ENCODE data around the gene AKAP14. TPM values are rescaled to one million over a fixed set of nuclear protein-coding genes. Genes with fewer than 3 reads are reported as not detected.
"Not testable (repeated sequence)": the region's sequence is repeated elsewhere in the genome, so short reads cannot be mapped to it uniquely, and the experiment has no call there.

AKAP14 gene
- polyA plus RNA-seq, 4 donors: 0.10 to 0.37 TPM; not detected in 2

- no peak overlapping the region for H3K4me3 ChIP-seq (ENCODE audit: low read depth in 1 of 3, low read length in 3 of 3)
- H3K27me3 ChIP-seq (ENCODE audit: control insufficient read depth in 3 of 3, insufficient read depth in 3 of 3, low read length in 3 of 3): no peaks in the 10 kb centered on the region
- H3K4me1 ChIP-seq (ENCODE audit: control insufficient read depth in 3 of 3, insufficient read depth in 2 of 3, low read depth in 1 of 3, low read length in 2 of 3): no peaks in the 10 kb centered on the region
- DNase-seq: no peak
- 54 to 86% (median 65%) methylated on average over 1 of the region's 1 CpG for WGBS, 3 donors
- no peak for FAIRE-seq
- H3K36me3 ChIP-seq (ENCODE audit: control insufficient read depth in 3 of 3, insufficient read depth in 2 of 3, low read depth in 1 of 3, low read length in 3 of 3): no peaks in the 10 kb centered on the region
- no peaks in the 10 kb centered on the region for H3K9me3 ChIP-seq (ENCODE audit: control insufficient read depth in 2 of 2, insufficient read depth in 1 of 2, low read depth in 1 of 2, low read length in 1 of 2)
- no peak overlapping the region for H3K27ac ChIP-seq (ENCODE audit: low read depth in 1 of 3, low read length in 2 of 3)
Measured at GRCh38 chrX:119900976-119901375, 5.3 kb downstream of the AKAP14 start.

- FAIRE-seq (no peak), DNase-seq (no peak)
- Histone ChIP-seq H3K4me3 (ENCODE audit: low read depth in 1 of 3, low read length in 3 of 3) (no peak overlapping the region), H3K27me3 (ENCODE audit: control insufficient read depth in 3 of 3, insufficient read depth in 3 of 3, low read length in 3 of 3) (no peaks in the 10 kb centered on the region), H3K9me3 (ENCODE audit: control insufficient read depth in 2 of 2, insufficient read depth in 1 of 2, low read depth in 1 of 2, low read length in 1 of 2) (no peaks in the 10 kb centered on the region), H3K36me3 (ENCODE audit: control insufficient read depth in 3 of 3, insufficient read depth in 2 of 3, low read depth in 1 of 3, low read length in 3 of 3) (no peaks in the 10 kb centered on the region), H3K27ac (ENCODE audit: low read depth in 1 of 3, low read length in 2 of 3) (no peak overlapping the region), H3K4me1 (ENCODE audit: control insufficient read depth in 3 of 3, insufficient read depth in 2 of 3, low read depth in 1 of 3, low read length in 2 of 3) (no peaks in the 10 kb centered on the region)
- WGBS, 3 donors: 59 to 85% (median 60%) methylated on average over 4 to 5 of the region's 5 CpGs
Measured at GRCh38 chrX:119916310-119916709, 20.6 kb downstream of the AKAP14 start.

GRCh38 chrX:119917877-119918276 lies 22.2 kb downstream of the AKAP14 start:
- no peak for DNase-seq
- 81 to 94% (median 91%) methylated on average over 2 of the region's 2 CpGs for WGBS, 3 donors
- Histone ChIP-seq H3K27me3 (ENCODE audit: control insufficient read depth in 3 of 3, insufficient read depth in 3 of 3, low read length in 3 of 3) (no peaks in the 10 kb centered on the region), H3K27ac (ENCODE audit: low read depth in 1 of 3, low read length in 2 of 3) (no peak overlapping the region), H3K4me3 (ENCODE audit: low read depth in 1 of 3, low read length in 3 of 3) (no peak overlapping the region), H3K4me1 (ENCODE audit: control insufficient read depth in 3 of 3, insufficient read depth in 2 of 3, low read depth in 1 of 3, low read length in 2 of 3) (no peaks in the 10 kb centered on the region), H3K9me3 (ENCODE audit: control insufficient read depth in 2 of 2, insufficient read depth in 1 of 2, low read depth in 1 of 2, low read length in 1 of 2) (no peaks in the 10 kb centered on the region), H3K36me3 (ENCODE audit: control insufficient read depth in 3 of 3, insufficient read depth in 2 of 3, low read depth in 1 of 3, low read length in 3 of 3) (no peaks in the 10 kb centered on the region)
- FAIRE-seq: no peak

GRCh38 chrX:119919835-119920585 lies 24.3 kb downstream of the AKAP14 start:
- FAIRE-seq: no peak
- Histone ChIP-seq H3K9me3 (ENCODE audit: control insufficient read depth in 2 of 2, insufficient read depth in 1 of 2, low read depth in 1 of 2, low read length in 1 of 2) (no peaks in the 10 kb centered on the region), H3K27ac (ENCODE audit: low read depth in 1 of 3, low read length in 2 of 3) (no peak overlapping the region), H3K36me3 (ENCODE audit: control insufficient read depth in 3 of 3, insufficient read depth in 2 of 3, low read depth in 1 of 3, low read length in 3 of 3) (no peaks in the 10 kb centered on the region), H3K4me1 (ENCODE audit: control insufficient read depth in 3 of 3, insufficient read depth in 2 of 3, low read depth in 1 of 3, low read length in 2 of 3) (no peaks in the 10 kb centered on the region), H3K27me3 (ENCODE audit: control insufficient read depth in 3 of 3, insufficient read depth in 3 of 3, low read length in 3 of 3) (no peaks in the 10 kb centered on the region), H3K4me3 (ENCODE audit: low read depth in 1 of 3, low read length in 3 of 3) (no peak overlapping the region)
- no peak for DNase-seq
- WGBS, 3 donors: 78 to 99% (median 88%) methylated on average over 5 of the region's 5 CpGs

- H3K4me3 ChIP-seq (ENCODE audit: low read depth in 1 of 3, low read length in 3 of 3); H3K27me3 ChIP-seq (ENCODE audit: control insufficient read depth in 3 of 3, insufficient read depth in 3 of 3, low read length in 3 of 3); H3K4me1 ChIP-seq (ENCODE audit: control insufficient read depth in 3 of 3, insufficient read depth in 2 of 3, low read depth in 1 of 3, low read length in 2 of 3); H3K27ac ChIP-seq (ENCODE audit: low read depth in 1 of 3, low read length in 2 of 3); H3K36me3 ChIP-seq (ENCODE audit: control insufficient read depth in 3 of 3, insufficient read depth in 2 of 3, low read depth in 1 of 3, low read length in 3 of 3); H3K9me3 ChIP-seq (ENCODE audit: control insufficient read depth in 2 of 2, insufficient read depth in 1 of 2, low read depth in 1 of 2, low read length in 1 of 2); DNase-seq; FAIRE-seq: not testable (repeated sequence)
- WGBS, 3 donors: 86 to 93% (median 90%) methylated on average over 5 to 7 of the region's 7 CpGs
Measured at GRCh38 chrX:119922391-119922790, 26.7 kb downstream of the AKAP14 start.

- Histone ChIP-seq H3K27ac (ENCODE audit: low read depth in 1 of 3, low read length in 2 of 3) (peak overlapping the region in 1 of 3 donors; percentile 60), H3K9me3 (ENCODE audit: control insufficient read depth in 2 of 2, insufficient read depth in 1 of 2, low read depth in 1 of 2, low read length in 1 of 2) (no peaks in the 10 kb centered on the region), H3K27me3 (ENCODE audit: control insufficient read depth in 3 of 3, insufficient read depth in 3 of 3, low read length in 3 of 3) (no peaks in the 10 kb centered on the region), H3K4me1 (ENCODE audit: control insufficient read depth in 3 of 3, insufficient read depth in 2 of 3, low read depth in 1 of 3, low read length in 2 of 3) (no peaks in the 10 kb centered on the region), H3K36me3 (ENCODE audit: control insufficient read depth in 3 of 3, insufficient read depth in 2 of 3, low read depth in 1 of 3, low read length in 3 of 3) (peaks cover 4 to 15% (median 4%) of the 10 kb centered on the region in 3 donors), H3K4me3 (ENCODE audit: low read depth in 1 of 3, low read length in 3 of 3) (no peak overlapping the region)
- 90 to 96% (median 94%) methylated on average over 3 of the region's 3 CpGs for WGBS, 3 donors
- DNase-seq (peak in 1 of 2 donors; percentile 47), FAIRE-seq (no peak)
Measured at GRCh38 chrX:119935215-119935874, 39.7 kb downstream of the AKAP14 start.

GRCh38 chrX:119941336-119941735 lies 45.6 kb downstream of the AKAP14 start:
- Histone ChIP-seq H3K9me3 (ENCODE audit: control insufficient read depth in 2 of 2, insufficient read depth in 1 of 2, low read depth in 1 of 2, low read length in 1 of 2) (no peaks in the 10 kb centered on the region), H3K4me3 (ENCODE audit: low read depth in 1 of 3, low read length in 3 of 3) (no peak overlapping the region), H3K27ac (ENCODE audit: low read depth in 1 of 3, low read length in 2 of 3) (no peak overlapping the region), H3K4me1 (ENCODE audit: control insufficient read depth in 3 of 3, insufficient read depth in 2 of 3, low read depth in 1 of 3, low read length in 2 of 3) (peaks cover 0 to 6% (median 3%) of the 10 kb centered on the region in 3 donors), H3K36me3 (ENCODE audit: control insufficient read depth in 3 of 3, insufficient read depth in 2 of 3, low read depth in 1 of 3, low read length in 3 of 3) (peaks cover 0 to 2% (median 0%) of the 10 kb centered on the region in 3 donors), H3K27me3 (ENCODE audit: control insufficient read depth in 3 of 3, insufficient read depth in 3 of 3, low read length in 3 of 3) (no peaks in the 10 kb centered on the region)
- DNase-seq (no peak), FAIRE-seq (no peak)

- peak overlapping the region; percentile 60 to 87 (median 64) for H3K4me3 ChIP-seq (ENCODE audit: low read depth in 1 of 3, low read length in 3 of 3)
- WGBS, 3 donors: 29 to 50% (median 44%) methylated on average over 13 of the region's 13 CpGs
- peak overlapping the region in 2 of 3 donors; percentile 97 for H3K27ac ChIP-seq (ENCODE audit: low read depth in 1 of 3, low read length in 2 of 3)
- no peak for FAIRE-seq
- DNase-seq: peak in 1 of 2 donors; percentile 27
- peaks cover 0 to 6% (median 3%) of the 10 kb centered on the region in 3 donors for H3K4me1 ChIP-seq (ENCODE audit: control insufficient read depth in 3 of 3, insufficient read depth in 2 of 3, low read depth in 1 of 3, low read length in 2 of 3)
- H3K9me3 ChIP-seq (ENCODE audit: control insufficient read depth in 2 of 2, insufficient read depth in 1 of 2, low read depth in 1 of 2, low read length in 1 of 2): no peaks in the 10 kb centered on the region
- no peaks in the 10 kb centered on the region for H3K27me3 ChIP-seq (ENCODE audit: control insufficient read depth in 3 of 3, insufficient read depth in 3 of 3, low read length in 3 of 3)
- H3K36me3 ChIP-seq (ENCODE audit: control insufficient read depth in 3 of 3, insufficient read depth in 2 of 3, low read depth in 1 of 3, low read length in 3 of 3): peaks cover 0 to 2% (median 0%) of the 10 kb centered on the region in 3 donors
Measured at GRCh38 chrX:119942173-119942819, 46.6 kb downstream of the AKAP14 start.

Measured in small intestine (tissue), 7 donors.